Peyer's patch (tissue), 4 donors: Measurements from ENCODE around the gene DHRSX. TPM values are rescaled to one million over a fixed set of nuclear protein-coding genes. Genes with fewer than 3 reads are reported as not detected.

ENCODE experiments used
- DNase-seq, 3 donors: peaks; one replicate each; pipeline ENCODE4 v3.0.0-alpha.2; 2017 to 2019
- H3K27ac ChIP-seq, 4 donors: fragments of 200-600 bp; sonication (generic); one replicate each; pipeline ENCODE4 v1.5.1; 2016 to 2019
- H3K27me3 ChIP-seq, 2 donors: fragments of 200-600 bp; sonication (generic); one replicate each; pipeline ENCODE4 v1.5.1; 2019
- H3K36me3 ChIP-seq, 3 donors: fragments of 200-600 bp; sonication (generic); one replicate each; pipeline ENCODE4 v1.5.1; 2016 to 2019
- H3K4me1 ChIP-seq, 4 donors: fragments of 200-600 bp; sonication (generic); one replicate each; pipeline ENCODE4 v1.5.1; 2016 to 2019
- H3K4me3 ChIP-seq, 4 donors: fragments of 200-600 bp; sonication (generic); 1 replicate in 3 of 4; 2 replicates in 1 of 4; pipeline ENCODE4 v1.5.1; 2016 to 2019; ENCODE audit warnings: mild to moderate bottlenecking in 1 of 4
- H3K9me3 ChIP-seq, 4 donors: fragments of 200-600 bp; sonication (generic); one replicate each; pipeline ENCODE4 v1.5.1; 2016 to 2019; ENCODE audit warnings: mild to moderate bottlenecking in 1 of 4
- CTCF ChIP-seq, 6 experiments: fragments of 450-650 bp in 4 of 6; fragments of 200-600 bp in 2 of 6; sonication (generic) in 1 of 6; IDR thresholded peaks; one replicate each; pipeline ENCODE4 v1.5.1; 2017 to 2019; ENCODE audit warnings: antibody characterized with exemption in 6 of 6, mild to moderate bottlenecking in 3 of 6, moderate library complexity in 1 of 6
- POLR2A ChIP-seq, 2 donors: fragments of 450-650 bp; IDR thresholded peaks; one replicate each; pipeline ENCODE4 v1.5.1; 2017; ENCODE audit warnings: antibody characterized with exemption in 2 of 2, mild to moderate bottlenecking in 2 of 2, moderate library complexity in 2 of 2
- total RNA-seq, 4 donors: library from RNA; depleted of rRNA; stranded (reverse); fragments of >200 nt; gene quantifications; one replicate each; pipeline ENCODE4 v1.1.0, GENCODE V29; 2016

The DHRSX gene
- total RNA-seq, 4 donors from 2014 or later, result 21.5 to 55.4 (median 40.4) TPM

DNA sequence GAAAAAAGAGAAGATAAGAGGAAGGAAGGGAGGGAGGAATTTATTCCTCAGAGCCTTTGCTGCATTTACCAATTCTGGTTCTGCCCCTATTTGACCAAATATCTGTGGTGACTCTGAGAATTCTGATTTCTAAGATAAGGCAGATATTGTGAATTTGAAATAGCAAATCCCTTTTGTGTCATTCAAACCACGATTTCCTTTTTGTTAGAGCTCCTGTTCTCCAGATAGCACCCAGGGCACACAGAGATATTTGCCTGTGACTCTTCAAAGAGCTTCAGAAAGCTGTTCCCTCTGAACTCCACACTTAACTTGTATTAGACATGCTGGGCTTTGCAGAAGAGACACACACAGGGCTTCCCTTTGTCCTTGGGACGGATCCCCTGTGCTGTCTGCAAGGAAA is 272.2 kb downstream of the DHRSX start:
- no peaks in the 10 kb centered on the region for H3K9me3 ChIP-seq
- DNase-seq, result no peak
- H3K4me3 ChIP-seq, result no peak overlapping the region
- TF ChIP-seq CTCF (IDR thresholded peaks at IDR 0.05), result no peak
- no peaks in the 10 kb centered on the region for H3K27me3 ChIP-seq
- no peaks in the 10 kb centered on the region for H3K4me1 ChIP-seq
- peaks cover 0 to 15% (median 0%) of the 10 kb centered on the region in 3 donors for H3K36me3 ChIP-seq
- H3K27ac ChIP-seq, result no peak overlapping the region

GRCh38 chrX:2226906-2227656 is 273.7 kb downstream of the DHRSX start:
- no peak for DNase-seq
- no peak overlapping the region for H3K4me3 ChIP-seq
- H3K27me3 ChIP-seq, result no peaks in the 10 kb centered on the region
- no peak for TF ChIP-seq CTCF (IDR thresholded peaks at IDR 0.05)
- TF ChIP-seq POLR2A (IDR thresholded peaks at IDR 0.05), result no peak
- H3K36me3 ChIP-seq, result peaks cover 0 to 15% (median 0%) of the 10 kb centered on the region in 3 donors
- H3K9me3 ChIP-seq, result peaks cover 0 to 6% (median 0%) of the 10 kb centered on the region in 4 donors
- H3K27ac ChIP-seq, result no peak overlapping the region
- no peaks in the 10 kb centered on the region for H3K4me1 ChIP-seq

GRCh38 chrX:2226182-2226581 is 274.6 kb downstream of the DHRSX start:
- Histone ChIP-seq H3K27me3 (no peaks in the 10 kb centered on the region), H3K4me3 (no peak overlapping the region), H3K27ac (no peak overlapping the region), H3K36me3 (peaks cover 0 to 16% (median 0%) of the 10 kb centered on the region in 3 donors), H3K4me1 (no peaks in the 10 kb centered on the region), H3K9me3 (peaks cover 0 to 15% (median 0%) of the 10 kb centered on the region in 4 donors)
- TF ChIP-seq CTCF (IDR thresholded peaks at IDR 0.05), result no peak
- no peak for TF ChIP-seq POLR2A (IDR thresholded peaks at IDR 0.05)
- no peak for DNase-seq

DNA sequence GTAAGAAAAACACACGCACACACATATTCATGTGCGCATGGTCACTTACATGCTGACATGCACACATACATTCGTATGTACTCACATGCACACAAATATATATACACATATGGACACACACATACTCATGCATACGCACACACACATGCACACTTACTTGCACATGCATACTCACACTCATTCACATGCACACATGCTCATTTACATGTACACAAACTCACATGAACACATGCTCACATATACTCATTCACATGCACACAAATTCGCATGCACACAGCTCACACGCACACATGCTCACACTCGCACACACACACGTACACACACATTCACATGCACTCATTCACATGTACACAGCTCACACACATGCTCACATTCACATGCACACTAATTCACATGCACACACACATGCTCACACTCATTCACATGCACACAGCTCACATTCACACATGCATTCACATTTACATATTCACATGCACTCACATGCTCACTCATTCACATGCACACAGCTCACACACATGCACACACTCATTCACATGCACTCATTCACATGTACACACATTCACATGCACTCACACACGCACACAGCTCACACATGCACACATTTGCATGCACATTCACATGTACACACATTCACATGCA is 276.1 kb downstream of the DHRSX start:
- H3K4me1 ChIP-seq, result no peaks in the 10 kb centered on the region
- H3K9me3 ChIP-seq, result peaks cover 0 to 28% (median 1%) of the 10 kb centered on the region in 4 donors
- no peaks in the 10 kb centered on the region for H3K27me3 ChIP-seq
- peaks cover 0 to 21% (median 0%) of the 10 kb centered on the region in 3 donors for H3K36me3 ChIP-seq
- no peak overlapping the region for H3K27ac ChIP-seq
- no peak for TF ChIP-seq CTCF (IDR thresholded peaks at IDR 0.05)
- no peak for TF ChIP-seq POLR2A (IDR thresholded peaks at IDR 0.05)
- no peak for DNase-seq
- H3K4me3 ChIP-seq, result no peak overlapping the region

- Histone ChIP-seq H3K36me3 (peaks cover 0 to 19% (median 0%) of the 10 kb centered on the region in 3 donors), H3K9me3 (peaks cover 0 to 32% (median 2%) of the 10 kb centered on the region in 4 donors), H3K27me3 (no peaks in the 10 kb centered on the region), H3K4me1 (no peaks in the 10 kb centered on the region), H3K27ac (no peak overlapping the region), H3K4me3 (no peak overlapping the region)
- no peak for DNase-seq
- no peak for TF ChIP-seq CTCF (IDR thresholded peaks at IDR 0.05)
- TF ChIP-seq POLR2A (IDR thresholded peaks at IDR 0.05), result no peak
These were observed 276.6 kb downstream of the DHRSX start for GRCh38 chrX:2224161-2224560.
